ENCODE data around the gene KDM5C.
"Not testable (repeated sequence)": the region's sequence is repeated elsewhere in the genome, so short reads cannot be mapped to it uniquely, and the experiment has no call there.

KDM5C gene

GRCh38 chrX:53188763-53189162 is 36.2 kb downstream of the KDM5C start:
- DNase-seq, result peak; percentile 10

GRCh38 chrX:53186351-53186750 is 38.7 kb downstream of the KDM5C start:
- DNase-seq, result no peak

- no peak for DNase-seq
These were observed 40.2 kb downstream of the KDM5C start for GRCh38 chrX:53184836-53185235.

- no peak for DNase-seq
These were observed 53.7 kb downstream of the KDM5C start for GRCh38 chrX:53171356-53171755.

GRCh38 chrX:53166103-53166502 is 58.9 kb downstream of the KDM5C start:
- no peak for DNase-seq

GRCh38 chrX:53164566-53164965 is 60.4 kb downstream of the KDM5C start:
- not testable (repeated sequence) for DNase-seq

GRCh38 chrX:53163436-53163835 is 61.6 kb downstream of the KDM5C start:
- no peak for DNase-seq

- DNase-seq, result no peak
These were observed 64.6 kb downstream of the KDM5C start for GRCh38 chrX:53160297-53160983.

- no peak for DNase-seq
These were observed 65.8 kb downstream of the KDM5C start for GRCh38 chrX:53159184-53159583.

- no peak for DNase-seq
These were observed 68.8 kb downstream of the KDM5C start for GRCh38 chrX:53156207-53156596.

- no peak for DNase-seq
These were observed 69.3 kb downstream of the KDM5C start for GRCh38 chrX:53155512-53156206.

- DNase-seq, result no peak
These were observed 71.4 kb downstream of the KDM5C start for GRCh38 chrX:53153581-53153980.

All from stimulated activated CD4-positive, alpha-beta T cell treated with anti-CD3 and anti-CD28 coated beads, Interleukin-12 subunit alpha, Interleukin-12 subunit beta, amount 100 ng/mL, for 4 hours (primary cell).